B cell (primary cell): ENCODE measurements around the gene KLHL25. TPM values are rescaled to one million over a fixed set of nuclear protein-coding genes. Genes with fewer than 3 reads are reported as not detected.

ENCODE experiments used
- ATAC-seq: fragments of 200-7000 bp; cut with Tn5 transposase; one replicate; pipeline ENCODE4 v1.10.0; 2021; ENCODE audit warnings: low read depth, mild to moderate bottlenecking, moderate number of reproducible peaks, moderate library complexity
- CTCF ChIA-PET: fragments of 350-600 bp; sonication (Branson Sonifier 250); formaldehyde crosslinking; loops from one replicate; lab custom pipeline; 2021; ENCODE audit warnings: antibody characterized with exemption, inconsistent platforms; lab: Charles Lee
- POLR2A ChIA-PET: fragments of 350-600 bp; sonication (Branson Sonifier 250); formaldehyde crosslinking; loops from one replicate; lab custom pipeline; 2021; ENCODE audit warnings: antibody characterized with exemption; lab: Charles Lee
- DNase-seq: peaks from one replicate; pipeline ENCODE4 v3.0.0; 2013
- H2AFZ ChIP-seq: 2 replicates; pipeline ENCODE4 v1.6.1; 2012; ENCODE audit warnings: mild to moderate bottlenecking, low read depth, low read length; ENCODE audit not compliant: insufficient read depth, poor library complexity, severe bottlenecking
- H3K27ac ChIP-seq, 2 donors: 1 replicate in 1 of 2; 2 replicates in 1 of 2; pipeline ENCODE4 v1.5.1; 2012 to 2013; ENCODE audit warnings: low read length in 2 of 2, mild to moderate bottlenecking in 2 of 2, moderate library complexity in 1 of 2
- H3K27me3 ChIP-seq, 4 experiments: fragments of 200-600 bp in 1 of 4; sonication (generic) in 1 of 4; replicated peaks in 1 of 4; 1 replicate in 2 of 4; 2 replicates in 2 of 4; pipeline versions ENCODE4 v1.6.1 to v1.7.0; 2013 to 2016; ENCODE audit warnings: low read length in 3 of 4, mild to moderate bottlenecking in 2 of 4, mixed read lengths in 1 of 4, moderate library complexity in 1 of 4; ENCODE audit not compliant: insufficient read depth in 4 of 4, control insufficient read depth in 3 of 4; ENCODE audit errors: control extremely low read depth in 1 of 4
- H3K36me3 ChIP-seq, 2 experiments: replicated peaks in 1 of 2; 1 replicate in 1 of 2; 2 replicates in 1 of 2; pipeline versions ENCODE4 v1.6.1 to v1.7.1; 2013; ENCODE audit warnings: low read length in 1 of 2; ENCODE audit not compliant: insufficient read depth in 2 of 2, control insufficient read depth in 1 of 2; ENCODE audit errors: control extremely low read depth in 1 of 2, extremely low read depth in 1 of 2
- H3K4me1 ChIP-seq, 2 donors: fragments of 200-600 bp in 1 of 2; sonication (generic) in 1 of 2; 1 replicate in 1 of 2; 2 replicates in 1 of 2; pipeline versions ENCODE4 v1.5.1 to v1.6.1; 2013 to 2017; ENCODE audit warnings: low read length in 2 of 2; ENCODE audit not compliant: control insufficient read depth in 2 of 2, insufficient read depth in 2 of 2
- H3K4me2 ChIP-seq: replicated peaks from 2 replicates; pipeline ENCODE3; 2012; ENCODE audit warnings: mild to moderate bottlenecking, low read depth, low read length; ENCODE audit not compliant: poor library complexity, severe bottlenecking
- H3K4me3 ChIP-seq, 5 experiments: fragments of 200-600 bp in 1 of 5; sonication (generic) in 1 of 5; 1 replicate in 3 of 5; 2 replicates in 2 of 5; pipeline versions ENCODE4 v1.5.1 to v1.7.0; 2011 to 2016; ENCODE audit warnings: low read length in 4 of 5, mild to moderate bottlenecking in 4 of 5, low read depth in 2 of 5, control low read depth in 1 of 5, moderate library complexity in 1 of 5; ENCODE audit not compliant: insufficient read depth in 1 of 5; ENCODE audit errors: control extremely low read depth in 1 of 5, extremely low read depth in 1 of 5
- H3K79me2 ChIP-seq: fragments of 200-600 bp; sonication (generic); one replicate; pipeline ENCODE4 v1.6.0; 2016; ENCODE audit warnings: low read length; ENCODE audit not compliant: control insufficient read depth, insufficient read depth
- H3K9ac ChIP-seq: fragments of 200-600 bp; sonication (generic); 2 replicates; pipeline ENCODE4 v1.6.1; 2017; ENCODE audit warnings: mild to moderate bottlenecking, low read length, moderate library complexity
- H3K9me3 ChIP-seq, 3 donors: one replicate each; pipeline versions ENCODE4 v1.6.1 to v1.7.1; 2013; ENCODE audit warnings: low read length in 2 of 3; ENCODE audit not compliant: control insufficient read depth in 2 of 3, insufficient read depth in 1 of 3; ENCODE audit errors: control extremely low read depth in 1 of 3
- H4K20me1 ChIP-seq: 2 replicates; pipeline ENCODE4 v1.6.0; 2012; ENCODE audit warnings: mild to moderate bottlenecking, low read length; ENCODE audit not compliant: insufficient read depth, control insufficient read depth, poor library complexity, severe bottlenecking
- H3K27ac Mint-ChIP-seq: one replicate; pipeline ENCODE4 v1.8.0; 2021; ENCODE audit warnings: mixed read lengths
- H3K27me3 Mint-ChIP-seq: one replicate; pipeline ENCODE4 v1.8.0; 2021; ENCODE audit warnings: mixed read lengths
- H3K4me1 Mint-ChIP-seq: one replicate; pipeline ENCODE4 v1.8.0; 2021; ENCODE audit warnings: mixed read lengths
- H3K4me3 Mint-ChIP-seq: one replicate; pipeline ENCODE4 v1.8.0; 2021; ENCODE audit warnings: mixed read lengths
- H3K9me3 Mint-ChIP-seq: one replicate; pipeline ENCODE4 v1.8.0; 2022; ENCODE audit warnings: mixed read lengths; ENCODE audit not compliant: insufficient read depth
- EZH2 ChIP-seq: IDR thresholded peaks from 2 replicates; pipeline ENCODE4 v1.6.1; 2012; ENCODE audit warnings: borderline replicate concordance, low read depth, mild to moderate bottlenecking, moderate library complexity, low read length; ENCODE audit not compliant: insufficient read depth, poor library complexity, severe bottlenecking
- WGBS: methylation state at CpG from one replicate; pipeline ENCODE4 v1.1.5; 2013; ENCODE audit warnings: missing lambda C conversion rate; ENCODE audit not compliant: insufficient coverage; 5-methylcytosine and 5-hydroxymethylcytosine counted together
- intact Hi-C: fragments of 100-400 bp; cut with micrococcal nuclease; formaldehyde crosslinking; loops from one replicate; pipeline ENCODE4 v1.10.0; 2022
- polyA plus RNA-seq: library from polyadenylated mRNA; depleted of rRNA; stranded (reverse); fragments of >200 nt; gene quantifications from 2 replicates; pipeline ENCODE4 v1.2.3, GENCODE V29; 2012
- total RNA-seq, 2 donors: library from RNA; stranded (reverse); fragments of 120-200 nt in 1 of 2; gene quantifications; 1 replicate in 1 of 2; 2 replicates in 1 of 2; pipeline versions ENCODE4 v1.2.3 to v1.2.4, GENCODE V29; 2013 to 2022
- TF ChIP-seq, protein P1 (sequence below): fragments of 200-600 bp; IDR thresholded peaks from one replicate; pipeline ENCODE4 v1.8.0; 2022; ENCODE audit warnings: antibody characterized with exemption, mild to moderate bottlenecking

Gene KLHL25
- total and polyA plus RNA-seq, 2 donors (not counting 1 experiment from before 2014, with no cell fraction given) = 1.1 to 3.3 TPM

GRCh38 chr15:85725564-85725963, 69.2 kb downstream of the KLHL25 start:
- no peaks in the 10 kb centered on the region for H3K9me3 ChIP-seq
- POLR2A ChIA-PET = no interaction called here
- WGBS = 92% methylated on average over 2 of the region's 4 CpGs
- Mint-ChIP-seq H3K27ac (no peak overlapping the region), H3K27me3 (no peaks in the 10 kb centered on the region), H3K4me1 (peaks cover 6% of the 10 kb centered on the region), H3K9me3 (no peaks in the 10 kb centered on the region), H3K4me3 (no peak overlapping the region)
- H3K36me3 ChIP-seq = peaks cover 6 to 94% of the 10 kb centered on the region in 2 experiments
- no peak overlapping the region for H3K27ac ChIP-seq
- no peak overlapping the region for H3K9ac ChIP-seq
- ATAC-seq (no peak), DNase-seq (no peak)
- H3K4me1 ChIP-seq = no peaks in the 10 kb centered on the region
- no peak overlapping the region for H3K4me2 ChIP-seq
- no peak overlapping the region for H2AFZ ChIP-seq
- H3K4me3 ChIP-seq = no peak overlapping the region
- TF ChIP-seq EZH2 = no peak
- TF ChIP-seq, protein P1, sequence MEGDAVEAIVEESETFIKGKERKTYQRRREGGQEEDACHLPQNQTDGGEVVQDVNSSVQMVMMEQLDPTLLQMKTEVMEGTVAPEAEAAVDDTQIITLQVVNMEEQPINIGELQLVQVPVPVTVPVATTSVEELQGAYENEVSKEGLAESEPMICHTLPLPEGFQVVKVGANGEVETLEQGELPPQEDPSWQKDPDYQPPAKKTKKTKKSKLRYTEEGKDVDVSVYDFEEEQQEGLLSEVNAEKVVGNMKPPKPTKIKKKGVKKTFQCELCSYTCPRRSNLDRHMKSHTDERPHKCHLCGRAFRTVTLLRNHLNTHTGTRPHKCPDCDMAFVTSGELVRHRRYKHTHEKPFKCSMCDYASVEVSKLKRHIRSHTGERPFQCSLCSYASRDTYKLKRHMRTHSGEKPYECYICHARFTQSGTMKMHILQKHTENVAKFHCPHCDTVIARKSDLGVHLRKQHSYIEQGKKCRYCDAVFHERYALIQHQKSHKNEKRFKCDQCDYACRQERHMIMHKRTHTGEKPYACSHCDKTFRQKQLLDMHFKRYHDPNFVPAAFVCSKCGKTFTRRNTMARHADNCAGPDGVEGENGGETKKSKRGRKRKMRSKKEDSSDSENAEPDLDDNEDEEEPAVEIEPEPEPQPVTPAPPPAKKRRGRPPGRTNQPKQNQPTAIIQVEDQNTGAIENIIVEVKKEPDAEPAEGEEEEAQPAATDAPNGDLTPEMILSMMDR = no peak
- intact Hi-C loops = no loop called here
- H3K79me2 ChIP-seq = no peaks in the 10 kb centered on the region
- CTCF ChIA-PET = interaction anchor here (1.4 kb wide), 1 partner anchor 114 kb away, joined by 3 read pairs; no protein-coding TSS in a partner anchor
- H4K20me1 ChIP-seq = peaks cover 5% of the 10 kb centered on the region
- H3K27me3 ChIP-seq = no peaks in the 10 kb centered on the region

DNA sequence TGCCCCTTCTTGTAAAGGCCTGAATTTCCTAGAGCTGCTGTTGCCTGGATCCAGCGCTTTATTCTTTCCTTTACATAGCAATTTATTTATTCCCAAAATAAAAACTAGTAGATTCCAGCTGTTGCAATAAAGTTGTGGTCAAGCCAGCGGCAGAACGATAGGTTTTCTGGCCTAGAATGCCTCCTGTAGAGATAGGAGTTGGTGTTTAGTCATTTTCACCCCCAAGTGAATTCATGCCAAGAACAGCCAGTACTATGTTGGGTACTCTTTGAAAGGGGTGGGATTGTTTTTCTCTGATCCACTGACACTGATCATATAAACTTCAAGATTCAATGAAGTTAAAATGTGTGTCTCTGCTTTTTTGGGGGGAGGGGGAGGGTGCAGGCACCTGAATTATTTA, 69.7 kb downstream of the KLHL25 start:
- TF ChIP-seq, protein P1 = no peak
- H3K4me2 ChIP-seq = no peak overlapping the region
- H3K4me1 ChIP-seq = no peaks in the 10 kb centered on the region
- ChIA-PET CTCF (interaction anchor here (1.4 kb wide), 1 partner anchor 115 kb away, joined by 3 read pairs; no protein-coding TSS in a partner anchor), POLR2A (no interaction called here)
- no CpG with 5 or more reads among the region's 3 CpGs for WGBS
- Mint-ChIP-seq H3K4me3 (no peak overlapping the region), H3K9me3 (no peaks in the 10 kb centered on the region), H3K27me3 (no peaks in the 10 kb centered on the region), H3K27ac (no peak overlapping the region), H3K4me1 (peaks cover 4% of the 10 kb centered on the region)
- no peak overlapping the region for H3K4me3 ChIP-seq
- H3K27me3 ChIP-seq = no peaks in the 10 kb centered on the region
- ATAC-seq (no peak), DNase-seq (no peak)
- H4K20me1 ChIP-seq = peaks cover 5% of the 10 kb centered on the region
- H3K9me3 ChIP-seq = no peaks in the 10 kb centered on the region
- intact Hi-C loops = no loop called here
- H3K36me3 ChIP-seq = peaks cover 8 to 94% of the 10 kb centered on the region in 2 experiments
- no peak overlapping the region for H3K9ac ChIP-seq
- H2AFZ ChIP-seq = no peak overlapping the region
- H3K79me2 ChIP-seq = no peaks in the 10 kb centered on the region
- peak overlapping the region in 1 of 2 donors; percentile 44 for H3K27ac ChIP-seq
